H1 (cell line): ENCODE measurements around the gene CX3CL1. TPM values are rescaled to one million over a fixed set of nuclear protein-coding genes. Genes with fewer than 3 reads are reported as not detected.

Experiments used
- CTCF ChIA-PET: fragments of 300-600 bp; sonication (Branson Sonifier 250); formaldehyde crosslinking; loops from one replicate; lab custom pipeline; 2021; ENCODE audit not compliant: partially characterized antibody; lab: Charles Lee
- POLR2A ChIA-PET: fragments of 300-600 bp; sonication (Branson Sonifier 250); formaldehyde crosslinking; loops from one replicate; lab custom pipeline; 2021; ENCODE audit warnings: inconsistent platforms; ENCODE audit not compliant: partially characterized antibody; lab: Charles Lee
- DNase-seq, 2 experiments: peaks; one replicate each; pipeline versions ENCODE4 v3.0.0 to v3.0.0-alpha.2; 2010 to 2022; ENCODE audit warnings: low spot score in 2 of 2, low read depth in 1 of 2, mixed read lengths in 1 of 2
- FAIRE-seq: peaks from 2 replicates; lab custom pipeline; 2011; peaks lifted over from hg19 to GRCh38; lab: Jason Lieb, UNC
- H2AFZ ChIP-seq: 2 replicates; pipeline ENCODE4 v1.8.1; 2012; ENCODE audit warnings: low read length, inconsistent platforms
- H2AK5ac ChIP-seq: 2 replicates; pipeline ENCODE4 v1.6.1; 2013; ENCODE audit warnings: low read depth, low read length
- H2BK120ac ChIP-seq: replicated peaks from 2 replicates; pipeline ENCODE3; 2013; ENCODE audit warnings: low read depth, low read length, inconsistent platforms
- H2BK12ac ChIP-seq: 2 replicates; pipeline ENCODE4 v1.6.1; 2013; ENCODE audit warnings: low read depth, low read length
- H2BK15ac ChIP-seq: 2 replicates; pipeline ENCODE4 v1.6.1; 2013; ENCODE audit warnings: low read length
- H2BK20ac ChIP-seq: 2 replicates; pipeline ENCODE4 v1.6.1; 2013; ENCODE audit warnings: low read length
- H2BK5ac ChIP-seq: 2 replicates; pipeline ENCODE4 v1.6.1; 2013; ENCODE audit warnings: low read depth, low read length
- H3K14ac ChIP-seq: 2 replicates; pipeline ENCODE4 v1.6.1; 2013; ENCODE audit warnings: inconsistent platforms; ENCODE audit not compliant: insufficient read length
- H3K18ac ChIP-seq: 2 replicates; pipeline ENCODE4 v1.6.1; 2013; ENCODE audit warnings: low read length; ENCODE audit errors: extremely low read depth
- H3K23ac ChIP-seq: 2 replicates; pipeline ENCODE4 v1.6.1; 2013; ENCODE audit warnings: inconsistent platforms; ENCODE audit not compliant: insufficient read length
- H3K23me2 ChIP-seq: 2 replicates; pipeline ENCODE4 v1.6.1; 2013; ENCODE audit warnings: low read depth, low read length
- H3K27ac ChIP-seq: 2 replicates; pipeline ENCODE4 v1.6.1; 2011; ENCODE audit warnings: low read depth, low read length, inconsistent platforms
- H3K27me3 ChIP-seq, 4 experiments: replicated peaks in 1 of 4; 1 replicate in 1 of 4; 2 replicates in 3 of 4; pipeline versions ENCODE4 v1.6.1 to v1.8.1; 2011 to 2013; ENCODE audit warnings: low read length in 3 of 4, mild to moderate bottlenecking in 3 of 4, inconsistent platforms in 2 of 4, mixed read lengths in 2 of 4, moderate library complexity in 1 of 4; ENCODE audit not compliant: control insufficient read depth in 3 of 4, insufficient read depth in 3 of 4; ENCODE audit errors: extremely low read depth in 1 of 4
- H3K36me3 ChIP-seq, 4 experiments: 2 replicates each; pipeline versions ENCODE4 v1.6.1 to v1.8.1; 2011 to 2013; ENCODE audit warnings: mild to moderate bottlenecking in 4 of 4, low read length in 3 of 4, moderate library complexity in 2 of 4, control low read depth in 1 of 4, inconsistent platforms in 1 of 4; ENCODE audit not compliant: insufficient read depth in 4 of 4, control insufficient read depth in 2 of 4
- H3K4ac ChIP-seq: replicated peaks from 2 replicates; pipeline ENCODE3; 2013; ENCODE audit warnings: low read length, low read depth, mixed read lengths, inconsistent platforms; ENCODE audit not compliant: insufficient read length
- H3K4me1 ChIP-seq, 4 experiments: replicated peaks in 1 of 4; 1 replicate in 1 of 4; 2 replicates in 3 of 4; pipeline versions ENCODE4 v1.6.1 to v1.8.1; 2011 to 2013; ENCODE audit warnings: low read length in 3 of 4, inconsistent platforms in 2 of 4, mixed read lengths in 1 of 4; ENCODE audit not compliant: insufficient read depth in 4 of 4, control insufficient read depth in 3 of 4
- H3K4me2 ChIP-seq, 2 experiments: 2 replicates each; pipeline versions ENCODE4 v1.6.1 to v1.8.1; 2011 to 2013; ENCODE audit warnings: low read depth in 2 of 2, low read length in 2 of 2, control low read depth in 1 of 2, inconsistent platforms in 1 of 2, mild to moderate bottlenecking in 1 of 2; ENCODE audit not compliant: insufficient read depth in 1 of 2
- H3K4me3 ChIP-seq, 4 experiments: fragments of 200-600, 300-600 bp in 1 of 4; sonication (generic), shearing (Covaris generic), sonication (Bioruptor Twin) in 1 of 4; 2 replicates each; pipeline versions ENCODE4 v1.5.1 to v1.8.1; 2011 to 2016; ENCODE audit warnings: low read length in 4 of 4, low read depth in 3 of 4, control low read depth in 2 of 4, inconsistent platforms in 2 of 4, mild to moderate bottlenecking in 2 of 4, mixed read lengths in 1 of 4, moderate library complexity in 1 of 4; ENCODE audit not compliant: insufficient read depth in 2 of 4; ENCODE audit errors: extremely low read depth in 1 of 4
- H3K56ac ChIP-seq: replicated peaks from 2 replicates; pipeline ENCODE3; 2013; ENCODE audit warnings: low read depth, mild to moderate bottlenecking, mixed read lengths, low read length, inconsistent platforms; ENCODE audit not compliant: insufficient read length
- H3K79me1 ChIP-seq: 2 replicates; pipeline ENCODE4 v1.6.1; 2013; ENCODE audit warnings: low read depth, low read length, control low read depth
- H3K79me2 ChIP-seq, 2 experiments: 2 replicates each; pipeline versions ENCODE4 v1.6.1 to v1.8.1; 2012 to 2013; ENCODE audit warnings: low read length in 2 of 2, mild to moderate bottlenecking in 2 of 2, inconsistent platforms in 1 of 2; ENCODE audit not compliant: insufficient read depth in 2 of 2, control insufficient read depth in 1 of 2
- H3K9ac ChIP-seq, 4 experiments: replicated peaks in 1 of 4; 1 replicate in 1 of 4; 2 replicates in 3 of 4; pipeline versions ENCODE4 v1.6.1 to v1.8.1; 2011 to 2013; ENCODE audit warnings: low read depth in 3 of 4, low read length in 3 of 4, control low read depth in 2 of 4, mild to moderate bottlenecking in 2 of 4, moderate library complexity in 2 of 4, inconsistent platforms in 1 of 4; ENCODE audit errors: extremely low read depth in 1 of 4
- H3K9me3 ChIP-seq, 2 experiments: 2 replicates each; pipeline versions ENCODE4 v1.6.1 to v1.8.1; 2012 to 2013; ENCODE audit warnings: mild to moderate bottlenecking in 2 of 2, moderate library complexity in 2 of 2, control low read depth in 1 of 2, inconsistent platforms in 1 of 2, low read depth in 1 of 2, low read length in 1 of 2, mixed read lengths in 1 of 2; ENCODE audit not compliant: insufficient read depth in 2 of 2
- H4K20me1 ChIP-seq, 2 experiments: replicated peaks in 1 of 2; 2 replicates each; pipeline versions ENCODE3 to v1.8.1; 2011 to 2013; ENCODE audit warnings: inconsistent platforms in 2 of 2, low read length in 2 of 2, mild to moderate bottlenecking in 1 of 2; ENCODE audit not compliant: insufficient read depth in 2 of 2, control insufficient read depth in 1 of 2
- H4K5ac ChIP-seq: 2 replicates; pipeline ENCODE4 v1.6.1; 2013; ENCODE audit warnings: low read length, low read depth, mixed read lengths, inconsistent platforms; ENCODE audit not compliant: insufficient read length
- H4K8ac ChIP-seq: 2 replicates; pipeline ENCODE4 v1.8.0; 2013; ENCODE audit warnings: mild to moderate bottlenecking, moderate library complexity, low read length, inconsistent platforms; ENCODE audit not compliant: insufficient read depth; ENCODE audit errors: extremely low read depth
- H4K91ac ChIP-seq: replicated peaks from 2 replicates; pipeline ENCODE3; 2013; ENCODE audit warnings: low read length, mixed read lengths, inconsistent platforms; ENCODE audit not compliant: insufficient read length
- BRCA1 ChIP-seq: IDR thresholded peaks from 2 replicates; pipeline ENCODE4 v1.6.1; 2012; ENCODE audit warnings: low read depth, low read length, improper control_type of control experiment
- EZH2 ChIP-seq: fragments of 200-600 bp; sonication (generic); IDR thresholded peaks from 2 replicates; pipeline ENCODE4 v1.7.1; 2012; ENCODE audit warnings: low read depth, mild to moderate bottlenecking, moderate library complexity, low read length, inconsistent platforms; ENCODE audit not compliant: severe bottlenecking
- NANOG ChIP-seq: IDR thresholded peaks from 2 replicates; pipeline ENCODE4 v1.6.1; 2011; ENCODE audit warnings: low read length, low read depth, mild to moderate bottlenecking, inconsistent platforms; ENCODE audit not compliant: insufficient read depth, poor library complexity, severe bottlenecking
- TCF12 ChIP-seq: IDR thresholded peaks from 2 replicates; pipeline ENCODE4 v1.6.1; 2011; ENCODE audit warnings: low read depth, mild to moderate bottlenecking, low read length
- WGBS, 2 experiments: shearing (Covaris generic) in 1 of 2; methylation state at CpG; one replicate each; pipeline versions ENCODE4 v1.1.6 to v1.1.7; 2013 to 2015; ENCODE audit warnings: low lambda C conversion rate in 2 of 2, mixed read lengths in 2 of 2, inconsistent platforms in 1 of 2, low coverage in 1 of 2, missing lambda C conversion rate in 1 of 2; ENCODE audit not compliant: insufficient replicate concordance in 2 of 2, insufficient coverage in 1 of 2, insufficient read length in 1 of 2; ENCODE audit errors: extremely low coverage in 1 of 2, missing lambda C conversion rate in 1 of 2; 5-methylcytosine and 5-hydroxymethylcytosine counted together
- polyA plus RNA-seq, 7 experiments: library from polyadenylated mRNA; depleted of rRNA in 3 of 7; stranded (reverse) in 5 of 7; unstranded in 2 of 7; fragments of >200 nt in 5 of 7; fragments of 200-250 nt in 2 of 7; gene quantifications; 1 replicate in 5 of 7; 2 replicates in 1 of 7; 4 replicates in 1 of 7; pipeline versions ENCODE4 v1.2.1 to v1.2.3, GENCODE V29; 2011 to 2013; ENCODE audit warnings: missing spikeins in 2 of 7, mixed read lengths in 2 of 7
- total RNA-seq: library from RNA; stranded (reverse); fragmentation: NEBNext Ultra II Directional; extraction: Animal tissue kit (Norgen Biotek cat#: 25700); gene quantifications from 2 replicates; pipeline ENCODE4 v1.2.1, GENCODE V29; 2021
- TF ChIP-seq, protein P1 (sequence below): IDR thresholded peaks from 2 replicates; pipeline ENCODE4 v1.6.1; 2012; ENCODE audit warnings: inconsistent platforms
- TF ChIP-seq, protein P2 (sequence below): IDR thresholded peaks from 2 replicates; pipeline ENCODE4 v1.6.1; 2012; ENCODE audit warnings: inconsistent platforms

Gene CX3CL1
- total and polyA plus RNA-seq, 2 of the 8 experiments (the other 6 are each of a cell fraction or from before 2014, with no cell fraction given), result 1.4 to 3.0 TPM

DNA sequence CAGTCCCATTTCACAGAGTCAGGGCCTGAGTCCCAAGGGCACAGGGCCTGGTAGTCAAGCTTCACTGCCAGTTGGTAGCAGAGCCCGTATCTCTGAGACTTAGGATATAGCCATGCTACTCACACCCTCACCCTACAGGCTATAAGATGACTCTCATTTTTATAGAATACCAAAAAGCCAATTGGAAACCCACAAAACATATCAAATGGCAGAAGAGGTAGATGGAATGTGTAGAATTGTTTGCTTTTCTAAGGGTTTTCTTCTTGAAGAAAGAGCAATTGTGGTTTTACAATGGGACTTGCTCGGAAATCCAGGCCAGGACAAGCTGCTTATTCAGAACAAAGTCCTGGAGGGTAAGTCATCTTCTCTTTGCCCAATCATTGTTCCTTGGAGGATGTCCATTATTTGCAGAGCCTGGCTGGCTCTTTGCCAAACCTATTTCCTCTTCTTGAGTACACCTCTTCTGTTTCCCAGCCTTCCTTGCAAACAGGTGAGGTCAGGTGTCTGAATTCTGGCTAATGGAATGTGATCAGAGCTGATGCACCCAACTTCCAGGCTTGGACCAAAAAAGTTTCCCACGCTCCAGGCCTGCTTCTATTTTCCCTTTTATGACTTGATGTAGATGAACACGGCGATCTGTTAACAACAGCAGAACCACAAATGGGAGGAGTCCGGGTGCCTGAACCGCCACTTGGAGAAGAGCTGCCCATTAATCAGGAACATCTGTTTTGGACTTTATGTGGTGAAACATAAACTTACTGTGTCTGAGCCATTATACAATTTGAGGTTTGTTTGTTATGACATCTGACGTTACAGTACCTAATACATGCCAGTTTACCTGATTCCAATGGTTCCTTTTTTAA is 30.6 kb upstream of the CX3CL1 start:
- H3K4me3 ChIP-seq, result no peak overlapping the region
- no peak overlapping the region for H3K18ac ChIP-seq
- H3K79me2 ChIP-seq, result no peaks in the 10 kb centered on the region
- H3K4ac ChIP-seq, result no peak overlapping the region
- no peak overlapping the region for H4K91ac ChIP-seq
- no peak overlapping the region for H3K27ac ChIP-seq
- no peak overlapping the region for H3K4me2 ChIP-seq
- H2AK5ac ChIP-seq, result no peak overlapping the region
- H3K27me3 ChIP-seq, result peaks cover 0 to 1% (median 0%) of the 10 kb centered on the region in 4 experiments; a peak in 1 of 7 replicates
- WGBS, 2 experiments, result 91% methylated on average over 8 of the region's 8 CpGs; no CpG with 5 or more reads in 1 of the 2 experiments
- H4K20me1 ChIP-seq, result no peaks in the 10 kb centered on the region
- CTCF ChIA-PET, result interaction anchor here (1.6 kb wide), 1 partner anchor 10 kb away, joined by 5 read pairs; no protein-coding TSS in a partner anchor
- H3K14ac ChIP-seq, result no peak overlapping the region
- no peak overlapping the region for H3K56ac ChIP-seq
- POLR2A ChIA-PET, result no interaction called here
- no peak overlapping the region for H2BK15ac ChIP-seq
- H3K79me1 ChIP-seq, result no peaks in the 10 kb centered on the region
- no peaks in the 10 kb centered on the region for H3K36me3 ChIP-seq
- H4K5ac ChIP-seq, result no peak overlapping the region
- no peak for DNase-seq
- no peak overlapping the region for H2BK120ac ChIP-seq
- no peak overlapping the region for H3K9ac ChIP-seq
- H3K23ac ChIP-seq, result no peak overlapping the region
- no peaks in the 10 kb centered on the region for H3K4me1 ChIP-seq
- H2BK12ac ChIP-seq, result no peak overlapping the region
- H3K23me2 ChIP-seq, result no peaks in the 10 kb centered on the region
- H2BK5ac ChIP-seq, result no peak overlapping the region
- TF ChIP-seq EZH2 (no peak), TCF12 (no peak), NANOG (no peak), BRCA1 (no peak)
- TF ChIP-seq, protein P1, sequence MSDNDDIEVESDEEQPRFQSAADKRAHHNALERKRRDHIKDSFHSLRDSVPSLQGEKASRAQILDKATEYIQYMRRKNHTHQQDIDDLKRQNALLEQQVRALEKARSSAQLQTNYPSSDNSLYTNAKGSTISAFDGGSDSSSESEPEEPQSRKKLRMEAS, result no peak
- TF ChIP-seq, protein P2, sequence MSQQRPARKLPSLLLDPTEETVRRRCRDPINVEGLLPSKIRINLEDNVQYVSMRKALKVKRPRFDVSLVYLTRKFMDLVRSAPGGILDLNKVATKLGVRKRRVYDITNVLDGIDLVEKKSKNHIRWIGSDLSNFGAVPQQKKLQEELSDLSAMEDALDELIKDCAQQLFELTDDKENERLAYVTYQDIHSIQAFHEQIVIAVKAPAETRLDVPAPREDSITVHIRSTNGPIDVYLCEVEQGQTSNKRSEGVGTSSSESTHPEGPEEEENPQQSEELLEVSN, result no peak
- TF ChIP-seq, all 59 proteins: peak for 0
- Histone ChIP-seq H2BK20ac (no peak overlapping the region), H3K9me3 (no peaks in the 10 kb centered on the region), H4K8ac (no peak overlapping the region), H2AFZ (no peak overlapping the region)
- FAIRE-seq, result no peak
